ENCODE results near the gene SLC25A21.

The SLC25A21 gene

GRCh38 chr14:36979863-36980262, 192.5 kb downstream of the SLC25A21 start:
- no peak for DNase-seq

- DNase-seq, result no peak
Measured at GRCh38 chr14:36976571-36977023, 195.8 kb downstream of the SLC25A21 start.

DNA sequence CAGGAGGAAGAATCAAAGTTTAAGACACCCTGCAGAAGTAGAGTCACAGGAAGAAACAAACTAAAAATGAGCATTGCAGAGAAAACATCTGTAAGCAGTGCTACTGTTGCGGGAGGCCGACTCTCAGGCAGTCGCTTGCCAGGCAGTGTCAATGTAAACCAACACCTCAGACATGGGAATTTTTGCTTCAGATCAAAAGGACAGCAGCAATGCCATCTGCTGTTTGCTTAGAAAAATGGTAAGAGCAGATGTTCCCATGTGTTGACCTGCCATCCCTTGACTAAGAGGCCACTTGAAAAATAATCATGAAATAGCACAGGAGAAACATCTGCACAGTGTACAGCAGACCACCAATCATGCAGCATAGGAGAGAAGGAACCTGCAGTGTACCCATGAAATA, 196.6 kb downstream of the SLC25A21 start:
- no peak for DNase-seq

DNA sequence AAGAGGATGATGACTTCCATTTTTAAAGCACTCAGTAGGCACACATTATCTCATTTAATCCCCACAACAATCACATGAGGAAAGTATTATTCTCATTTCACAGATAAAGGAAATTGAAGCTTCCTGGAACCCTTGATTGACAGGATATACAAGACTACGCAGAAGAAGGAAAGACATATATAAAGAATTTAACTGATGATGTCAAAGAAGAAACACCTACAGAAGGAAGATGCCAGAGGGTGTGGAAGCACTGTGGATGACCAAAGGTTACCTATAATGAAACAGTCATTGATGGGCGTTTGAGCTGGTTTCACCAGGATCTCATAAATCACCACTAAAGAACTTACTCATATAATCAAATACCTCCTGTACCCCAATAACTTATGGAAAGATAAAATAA, 197.4 kb downstream of the SLC25A21 start:
- DNase-seq, result no peak

GRCh38 chr14:36973806-36974442, 198.5 kb downstream of the SLC25A21 start:
- no peak for DNase-seq

GRCh38 chr14:36971263-36971855, 201.0 kb downstream of the SLC25A21 start:
- DNase-seq, result no peak

- DNase-seq, result no peak
Measured at GRCh38 chr14:36967892-36968555, 204.4 kb downstream of the SLC25A21 start.

DNA sequence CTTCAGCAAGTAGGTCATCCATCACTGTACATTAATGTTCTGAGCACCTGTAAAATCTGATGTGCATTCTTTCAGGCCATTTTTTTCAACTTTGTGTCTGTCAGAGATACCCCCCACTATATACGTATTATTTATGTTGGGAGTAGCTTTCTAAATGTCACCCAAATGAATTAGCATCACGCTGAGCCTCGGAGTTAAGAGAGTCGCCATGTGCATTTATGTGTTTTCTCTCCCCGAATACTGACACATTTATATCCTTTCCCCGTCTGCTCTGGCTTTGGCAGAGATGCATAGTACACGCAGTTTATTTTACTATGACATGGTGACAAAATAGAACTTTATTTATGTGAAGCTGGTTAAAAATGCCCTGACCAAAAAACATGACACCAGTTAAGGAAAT, 216.4 kb downstream of the SLC25A21 start:
- no peak for DNase-seq

GRCh38 chr14:36955376-36955775, 217.0 kb downstream of the SLC25A21 start:
- no peak for DNase-seq

DNA sequence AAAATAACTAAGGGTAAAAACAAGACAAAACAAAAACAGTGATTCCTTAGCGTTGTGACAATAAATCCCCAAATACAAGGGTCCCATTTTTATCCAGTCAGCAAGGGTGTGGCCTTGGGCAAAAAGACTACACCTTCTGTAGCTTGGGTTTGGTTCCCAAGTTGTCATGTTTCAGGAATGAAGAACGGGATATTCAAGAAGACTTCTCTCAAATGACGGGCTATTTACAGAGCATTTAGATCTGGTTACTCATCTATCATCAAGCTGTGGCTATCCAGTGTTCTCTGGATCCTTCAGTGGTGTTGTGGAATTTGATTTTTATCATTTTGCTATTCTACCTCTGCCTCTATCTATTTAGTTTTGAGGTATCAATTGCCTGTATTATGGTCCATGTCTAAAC, 219.7 kb downstream of the SLC25A21 start:
- no peak for DNase-seq

DNA sequence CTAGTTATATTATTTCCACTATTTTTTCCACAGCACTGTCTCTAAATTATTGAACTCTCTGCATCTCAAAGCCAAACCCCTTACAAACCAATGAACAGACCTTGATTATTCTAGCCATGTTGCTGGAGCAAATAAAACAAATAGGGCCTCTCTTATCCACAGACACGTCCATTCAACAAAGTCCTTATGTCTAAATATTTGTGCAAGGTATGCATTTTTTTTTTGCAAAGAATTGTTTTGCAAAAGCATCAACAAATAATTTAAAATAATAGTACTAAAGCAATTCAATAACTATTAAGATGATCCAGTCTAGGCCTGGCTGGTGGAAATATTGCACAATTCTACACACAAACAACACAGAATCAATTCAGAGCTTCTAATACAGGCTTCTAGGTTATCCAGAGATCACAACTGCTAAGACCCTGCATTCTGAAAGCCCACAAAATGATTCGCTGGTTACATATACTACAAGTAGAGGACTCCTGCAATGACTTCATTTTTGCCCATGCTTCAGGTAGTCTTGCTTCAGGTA, 221.0 kb downstream of the SLC25A21 start:
- no peak for DNase-seq

GRCh38 chr14:36950812-36951211, 221.6 kb downstream of the SLC25A21 start:
- no peak for DNase-seq

- DNase-seq, result no peak
Measured at GRCh38 chr14:36949371-36949770, 223.0 kb downstream of the SLC25A21 start.

GRCh38 chr14:36948157-36948859, 224.1 kb downstream of the SLC25A21 start:
- DNase-seq, result no peak

- no peak for DNase-seq
Measured at GRCh38 chr14:36947362-36947761, 225.0 kb downstream of the SLC25A21 start.

- no peak for DNase-seq
Measured at GRCh38 chr14:36946872-36947271, 225.5 kb downstream of the SLC25A21 start.

DNA sequence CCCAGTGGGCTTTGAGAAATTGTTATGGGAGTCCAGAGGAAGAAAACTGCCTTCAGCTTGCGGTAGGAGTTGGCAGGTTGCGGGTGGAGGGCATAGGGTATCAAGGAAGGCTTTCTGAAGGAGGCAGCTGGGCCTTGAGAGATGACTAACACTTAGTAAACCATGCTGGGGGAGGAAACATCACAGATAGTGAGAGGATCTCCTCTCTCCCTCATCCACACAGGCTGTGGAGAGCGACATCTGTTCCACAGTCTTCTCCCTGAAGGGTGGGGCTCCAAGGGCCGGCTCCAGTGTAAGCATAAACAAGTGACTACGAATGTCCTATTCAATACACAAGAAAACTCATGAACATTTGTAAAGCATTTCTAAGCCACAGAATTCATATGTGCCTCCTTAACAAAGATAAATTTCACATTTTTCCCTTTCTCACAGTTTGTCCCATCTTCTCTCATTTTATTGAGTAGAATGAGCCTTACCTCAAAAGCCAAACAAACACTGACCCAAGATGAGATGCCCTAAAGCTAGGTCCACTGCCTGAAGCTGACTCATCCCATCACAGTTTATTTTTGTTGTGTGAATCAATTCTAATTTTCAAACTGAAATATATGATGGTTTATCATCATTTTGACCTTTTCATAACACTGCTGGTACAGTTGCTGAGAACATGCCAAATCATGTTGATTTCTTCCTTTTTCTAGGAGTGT, 227.9 kb downstream of the SLC25A21 start:
- DNase-seq, result no peak

GRCh38 chr14:36942522-36943245, 229.7 kb downstream of the SLC25A21 start:
- DNase-seq, result no peak

DNA sequence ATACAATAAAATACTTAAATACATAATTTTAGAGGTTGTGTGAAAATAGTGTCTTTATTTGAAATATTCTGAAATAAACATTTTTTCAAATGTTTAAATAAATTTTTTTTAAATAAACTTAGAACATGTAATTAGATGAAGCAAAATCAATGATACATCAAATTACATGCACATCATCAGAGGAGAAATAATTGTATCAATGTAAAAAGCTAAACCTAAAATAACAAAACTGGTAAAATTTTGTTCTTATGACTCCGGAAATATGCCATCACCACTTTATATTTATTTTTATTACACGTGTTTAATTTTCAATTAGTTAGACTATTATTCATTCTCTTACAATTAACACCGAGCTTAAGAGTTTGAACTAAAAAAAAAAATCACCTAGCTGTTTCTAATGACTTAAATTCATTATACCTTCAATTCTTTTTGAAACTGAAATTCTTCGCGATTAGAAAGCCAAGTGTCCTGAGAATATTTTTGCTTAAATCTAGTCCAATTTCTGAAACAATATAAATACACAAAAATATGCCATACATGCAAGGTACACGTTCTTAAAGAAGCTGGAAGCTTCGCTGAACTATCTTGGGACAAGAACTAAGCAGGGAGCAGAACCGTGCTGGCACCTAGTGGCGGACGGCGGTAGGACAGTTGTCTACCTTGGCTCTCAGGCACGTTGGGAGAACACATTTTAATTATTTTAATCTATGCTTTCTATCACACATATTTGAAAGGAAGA, 230.5 kb downstream of the SLC25A21 start:
- DNase-seq, result peak; percentile 19 to 31

GRCh38 chr14:36940476-36940875, 231.9 kb downstream of the SLC25A21 start:
- no peak for DNase-seq

DNA sequence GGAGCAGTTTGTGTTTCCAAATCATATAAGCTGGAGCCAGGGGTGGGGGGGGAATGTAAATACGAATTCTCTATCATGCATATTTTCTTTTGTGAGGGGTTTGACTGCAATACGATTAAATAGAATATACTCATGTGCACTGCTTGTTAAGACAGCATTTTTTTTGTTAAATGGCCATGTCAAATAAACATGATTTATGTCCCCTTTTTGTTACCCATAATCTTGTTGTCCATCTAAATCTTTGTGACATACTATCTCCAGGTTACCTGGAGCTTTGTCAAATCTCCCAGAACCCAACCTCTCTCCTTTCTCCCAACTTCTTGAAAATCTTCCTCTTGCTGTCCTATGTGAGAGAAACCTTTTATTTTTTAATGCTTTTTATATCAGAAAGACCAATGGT, 233.1 kb downstream of the SLC25A21 start:
- no peak for DNase-seq
